CD4-positive, alpha-beta T cell treated with Interleukin-10 for 1 hour (primary cell): ENCODE measurements around the gene NPLOC4.

Source experiments
- DNase-seq: peaks from one replicate; pipeline ENCODE4 v3.0.0-alpha.2; 2020

Gene NPLOC4

GRCh38 chr17:81660441-81660840 is 23.5 kb upstream of the NPLOC4 start:
- DNase-seq = no peak

- no peak for DNase-seq
Observed at GRCh38 chr17:81659038-81659437, 22.1 kb upstream of the NPLOC4 start.

- DNase-seq = no peak
Observed at GRCh38 chr17:81656835-81657234, 19.9 kb upstream of the NPLOC4 start.

- DNase-seq = no peak
Observed at GRCh38 chr17:81656118-81656743, 19.3 kb upstream of the NPLOC4 start, which contains the start of gene PDE6G. TSS of gene PDE6G (minus strand) at chr17:81656542. CDS start at chr17:81653305, 3,237 bp downstream.

- DNase-seq = no peak
Observed at GRCh38 chr17:81655378-81656117, 18.6 kb upstream of the NPLOC4 start.

- DNase-seq = no peak
Observed at GRCh38 chr17:81652906-81653771, 16.2 kb upstream of the NPLOC4 start.

GRCh38 chr17:81651692-81652091 is 14.8 kb upstream of the NPLOC4 start:
- no peak for DNase-seq

- no peak for DNase-seq
Observed at GRCh38 chr17:81650951-81651350, 14.0 kb upstream of the NPLOC4 start.

GRCh38 chr17:81648707-81649085 is 11.8 kb upstream of the NPLOC4 start:
- no peak for DNase-seq

- no peak for DNase-seq
Observed at GRCh38 chr17:81648013-81648706, 11.2 kb upstream of the NPLOC4 start.

- no peak for DNase-seq
Observed at GRCh38 chr17:81647640-81648012, 10.7 kb upstream of the NPLOC4 start.

- no peak for DNase-seq
Observed at GRCh38 chr17:81646869-81647600, 10.1 kb upstream of the NPLOC4 start.

GRCh38 chr17:81644976-81645952 is 8.4 kb upstream of the NPLOC4 start:
- no peak for DNase-seq

GRCh38 chr17:81644496-81644895 is 7.6 kb upstream of the NPLOC4 start:
- DNase-seq = no peak

GRCh38 chr17:81641825-81642489 is 5.0 kb upstream of the NPLOC4 start:
- DNase-seq = no peak

- no peak for DNase-seq
Observed at GRCh38 chr17:81640011-81640410, 3.1 kb upstream of the NPLOC4 start.

GRCh38 chr17:81638683-81639082 is 1.8 kb upstream of the NPLOC4 start:
- DNase-seq = no peak

- no peak for DNase-seq
Observed at GRCh38 chr17:81635973-81636504, 873 bp downstream of the NPLOC4 start.

GRCh38 chr17:81635431-81635830 is 1.5 kb downstream of the NPLOC4 start:
- no peak for DNase-seq

GRCh38 chr17:81631482-81631881 is 5.4 kb downstream of the NPLOC4 start:
- DNase-seq = no peak
